OCI-LY3 (cell line): ENCODE measurements around the gene SNN.

Experiments used
- CTCF ChIP-seq: fragments of 200-600, 300-600 bp; sonication (generic); IDR thresholded peaks from 2 replicates; pipeline ENCODE4 v1.5.1; 2014; ENCODE audit warnings: antibody characterized with exemption, low read length, low read depth
- EZH2phosphoT487 ChIP-seq: fragments of 200-600 bp; shearing (Covaris generic); IDR thresholded peaks from 2 replicates; pipeline ENCODE4 v1.6.1; 2018; ENCODE audit warnings: antibody characterized with exemption, mixed run types, low read depth

GRCh38 chr16:11631214-11631613, 37.0 kb upstream of the SNN start:
- no peak for TF ChIP-seq CTCF
- TF ChIP-seq EZH2phosphoT487: no peak
